ENCODE results near the gene CALML6. TPM values are rescaled to one million over a fixed set of nuclear protein-coding genes. Genes with fewer than 3 reads are reported as not detected.

Gene CALML6
- total RNA-seq, 1 experiment from 2014 or later, result 1.7 TPM

DNA sequence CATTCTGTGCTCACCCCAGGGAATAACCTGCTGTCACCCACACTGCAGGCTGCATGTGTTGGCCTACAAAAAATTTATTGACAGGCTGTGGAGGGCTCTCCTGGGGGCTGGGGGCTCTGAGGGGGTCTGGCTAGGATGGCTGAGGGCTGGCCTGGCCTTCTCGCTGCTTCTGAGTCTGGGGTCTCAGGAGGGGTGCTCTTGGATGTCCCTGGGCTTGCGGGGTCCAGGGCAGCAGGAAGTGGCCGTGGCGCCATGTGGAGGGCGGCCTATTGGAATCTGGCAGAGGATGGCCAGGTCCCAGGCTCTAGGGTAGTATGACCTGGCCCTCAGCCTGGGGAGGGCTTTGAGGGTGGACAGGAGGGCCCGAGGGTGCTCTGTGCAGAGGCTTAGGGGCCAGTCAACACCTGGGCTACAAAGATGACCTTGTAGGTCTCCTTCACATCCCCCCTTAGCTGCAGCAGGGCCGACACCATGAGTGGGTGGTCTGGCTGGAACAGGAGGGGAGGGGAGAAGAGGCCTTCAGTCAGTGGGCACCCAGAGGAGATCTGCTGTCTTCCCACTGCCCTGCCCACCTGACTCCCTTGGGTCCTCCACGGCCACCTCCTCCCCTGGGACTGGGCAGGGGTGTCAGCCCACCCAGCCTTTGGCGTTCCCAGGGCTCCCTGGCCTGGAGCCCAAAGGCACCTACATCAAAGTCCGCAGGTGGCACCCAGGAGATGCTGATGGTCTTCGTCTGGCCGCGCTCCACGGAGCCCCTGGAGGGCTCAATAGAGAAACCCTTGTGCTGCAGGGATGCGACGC, 7.0 kb downstream of the CALML6 start:
- peaks cover 5% of the 10 kb centered on the region in 2 experiments; a peak in 2 of 5 replicates for H3K9me3 Mint-ChIP-seq
- Histone ChIP-seq H4K20me1 (ENCODE audit: control insufficient read depth, insufficient read depth, insufficient read length) (no peaks in the 10 kb centered on the region), H3K23me2 (ENCODE audit: insufficient read length, low read depth, low read length, poor library complexity, severe bottlenecking) (no peaks in the 10 kb centered on the region), H3K9me3 (ENCODE audit: control insufficient read depth, low read depth, low read length) (no peaks in the 10 kb centered on the region), H2AFZ (ENCODE audit: low read length) (no peak overlapping the region), H2AK5ac (ENCODE audit: insufficient read length, low read length) (no peak overlapping the region), H4K91ac (ENCODE audit: insufficient read length, low read depth, low read length) (no peak overlapping the region), H3K23ac (ENCODE audit: insufficient read length, low read depth, low read length) (no peak overlapping the region), H3K18ac (ENCODE audit: insufficient read length, low read depth, low read length) (no peak overlapping the region), H2BK12ac (ENCODE audit: insufficient read length, low read depth, low read length) (no peak overlapping the region), H2BK120ac (ENCODE audit: low read depth, low read length, poor library complexity, severe bottlenecking) (no peak overlapping the region), H3K4me2 (ENCODE audit: insufficient read depth, insufficient read length, low read length) (no peak overlapping the region), H3K9ac (ENCODE audit: extremely low read depth, insufficient read length, low read length) (no peak overlapping the region), H3K27me3 (ENCODE audit: insufficient read depth, low read length) (no peaks in the 10 kb centered on the region), H2BK5ac (ENCODE audit: insufficient read length, low read length) (no peak overlapping the region), H3K79me2 (ENCODE audit: insufficient read depth, low read length) (no peaks in the 10 kb centered on the region), H3T11ph (ENCODE audit: low read length) (no peak overlapping the region), H3K4me1 (ENCODE audit: insufficient read depth, low read length) (no peaks in the 10 kb centered on the region), H4K8ac (replicated peaks; ENCODE audit: insufficient read length, low read depth, low read length) (no peak overlapping the region), H3K4ac (ENCODE audit: low read depth, low read length) (no peak overlapping the region), H2BK15ac (ENCODE audit: low read depth, low read length) (no peak overlapping the region), H4K5ac (ENCODE audit: insufficient read length, low read depth, low read length) (no peak overlapping the region), H3K79me1 (ENCODE audit: insufficient read depth, low read depth, low read length, poor library complexity, severe bottlenecking) (no peaks in the 10 kb centered on the region), H3K14ac (ENCODE audit: insufficient read depth, low read length) (no peak overlapping the region; the same call in 1 of the 2 replicates), H3K56ac (ENCODE audit: insufficient read length, low read depth, low read length) (no peak overlapping the region), H2BK20ac (ENCODE audit: low read depth, low read length, poor library complexity, severe bottlenecking) (no peak overlapping the region), H3K27ac (ENCODE audit: insufficient read length, low read depth, low read length) (no peak overlapping the region)
- WGBS (ENCODE audit: extremely low coverage, insufficient read length, low lambda C conversion rate), result no CpG with 5 or more reads among the region's 16 CpGs
- H3K4me3 Mint-ChIP-seq, result no peak overlapping the region
- H3K27me3 Mint-ChIP-seq (ENCODE audit: low read depth), result peaks cover 4% of the 10 kb centered on the region
- no peak overlapping the region for H3K27ac Mint-ChIP-seq
- H3K4me1 Mint-ChIP-seq, result peaks cover 0 to 12% of the 10 kb centered on the region in 2 experiments; a peak in 2 of 4 replicates
- no peaks in the 10 kb centered on the region; a peak in 1 of 7 replicates for H3K36me3 Mint-ChIP-seq (ENCODE audit: insufficient read depth in 1 of 3, low read depth in 3 of 3)
- no peak for DNase-seq
- TF ChIP-seq, protein P1, sequence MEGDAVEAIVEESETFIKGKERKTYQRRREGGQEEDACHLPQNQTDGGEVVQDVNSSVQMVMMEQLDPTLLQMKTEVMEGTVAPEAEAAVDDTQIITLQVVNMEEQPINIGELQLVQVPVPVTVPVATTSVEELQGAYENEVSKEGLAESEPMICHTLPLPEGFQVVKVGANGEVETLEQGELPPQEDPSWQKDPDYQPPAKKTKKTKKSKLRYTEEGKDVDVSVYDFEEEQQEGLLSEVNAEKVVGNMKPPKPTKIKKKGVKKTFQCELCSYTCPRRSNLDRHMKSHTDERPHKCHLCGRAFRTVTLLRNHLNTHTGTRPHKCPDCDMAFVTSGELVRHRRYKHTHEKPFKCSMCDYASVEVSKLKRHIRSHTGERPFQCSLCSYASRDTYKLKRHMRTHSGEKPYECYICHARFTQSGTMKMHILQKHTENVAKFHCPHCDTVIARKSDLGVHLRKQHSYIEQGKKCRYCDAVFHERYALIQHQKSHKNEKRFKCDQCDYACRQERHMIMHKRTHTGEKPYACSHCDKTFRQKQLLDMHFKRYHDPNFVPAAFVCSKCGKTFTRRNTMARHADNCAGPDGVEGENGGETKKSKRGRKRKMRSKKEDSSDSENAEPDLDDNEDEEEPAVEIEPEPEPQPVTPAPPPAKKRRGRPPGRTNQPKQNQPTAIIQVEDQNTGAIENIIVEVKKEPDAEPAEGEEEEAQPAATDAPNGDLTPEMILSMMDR (conservative IDR thresholded peaks at IDR 0.05), result no peak

All from H9 (cell line).